Tibial nerve (tissue), 4 donors: ENCODE measurements around the gene ATOH8. TPM values are rescaled to one million over a fixed set of nuclear protein-coding genes. Genes with fewer than 3 reads are reported as not detected.

ENCODE experiments used
- DNase-seq, 2 donors: peaks; one replicate each; pipeline ENCODE4 v3.0.0-alpha.2; 2019; ENCODE audit warnings: low spot score in 2 of 2
- H3K27ac ChIP-seq, 4 donors: fragments of 200-600 bp; sonication (generic) in 3 of 4; one replicate each; pipeline ENCODE4 v1.5.1; 2017 to 2019; ENCODE audit warnings: mild to moderate bottlenecking in 1 of 4
- H3K27me3 ChIP-seq, 2 donors: fragments of 200-600 bp; sonication (generic) in 1 of 2; one replicate each; pipeline versions ENCODE4 v1.5.1 to v1.6.0; 2017 to 2019
- H3K36me3 ChIP-seq, 3 donors: fragments of 200-600 bp; sonication (generic); one replicate each; pipeline ENCODE4 v1.5.1; 2018 to 2019
- H3K4me1 ChIP-seq, 4 donors: fragments of 200-600 bp; sonication (generic) in 3 of 4; one replicate each; pipeline ENCODE4 v1.5.1; 2017 to 2019
- H3K4me3 ChIP-seq, 4 donors: fragments of 200-600 bp; sonication (generic) in 3 of 4; one replicate each; pipeline ENCODE4 v1.5.1; 2017 to 2019; ENCODE audit warnings: mild to moderate bottlenecking in 1 of 4, moderate library complexity in 1 of 4
- H3K9me3 ChIP-seq, 4 donors: fragments of 200-600 bp; sonication (generic) in 3 of 4; one replicate each; pipeline ENCODE4 v1.5.1; 2017 to 2019
- CTCF ChIP-seq, 5 experiments: fragments of 200-600 bp in 3 of 5; fragments of 450-650 bp in 2 of 5; sonication (generic) in 3 of 5; IDR thresholded peaks; one replicate each; pipeline ENCODE4 v1.5.1; 2016 to 2019; ENCODE audit warnings: antibody characterized with exemption in 5 of 5, mild to moderate bottlenecking in 3 of 5, moderate library complexity in 2 of 5
- EP300 ChIP-seq, 2 donors: sonication (generic); formaldehyde crosslinking; IDR thresholded peaks; one replicate each; pipeline ENCODE4 v1.6.1; 2017; ENCODE audit warnings: antibody characterized with exemption in 2 of 2, mild to moderate bottlenecking in 1 of 2
- POLR2A ChIP-seq, 2 donors: fragments of 450-650 bp; IDR thresholded peaks; one replicate each; pipeline ENCODE4 v1.6.1; 2017; ENCODE audit warnings: antibody characterized with exemption in 2 of 2, mild to moderate bottlenecking in 2 of 2, moderate library complexity in 2 of 2
- WGBS, 2 donors: methylation state at CpG; one replicate each; pipeline ENCODE4 v1.1.5; 2018; 5-methylcytosine and 5-hydroxymethylcytosine counted together
- total RNA-seq, 4 donors: library from RNA; depleted of rRNA; stranded (reverse); fragments of >200 nt; gene quantifications; one replicate each; pipeline ENCODE4 v1.1.0, GENCODE V29; 2016

ATOH8 gene
- total RNA-seq, 4 donors from 2014 or later: 98.0 to 170 (median 119) TPM

GRCh38 chr2:85812094-85812735, 58.4 kb downstream of the ATOH8 start:
- H3K36me3 ChIP-seq: no peaks in the 10 kb centered on the region
- H3K27me3 ChIP-seq: no peaks in the 10 kb centered on the region
- H3K9me3 ChIP-seq: no peaks in the 10 kb centered on the region
- no peak for DNase-seq
- peaks cover 0 to 40% (median 15%) of the 10 kb centered on the region in 4 donors for H3K4me1 ChIP-seq
- no peak overlapping the region for H3K4me3 ChIP-seq
- TF ChIP-seq POLR2A (IDR thresholded peaks at IDR 0.05): no peak
- TF ChIP-seq EP300 (IDR thresholded peaks at IDR 0.05): no peak
- 74 to 78% methylated on average over 10 of the region's 10 CpGs for WGBS, 2 donors
- H3K27ac ChIP-seq: peak overlapping the region in 1 of 4 donors; percentile 83

- Histone ChIP-seq H3K36me3 (no peaks in the 10 kb centered on the region), H3K4me1 (peaks cover 0 to 40% (median 15%) of the 10 kb centered on the region in 4 donors), H3K27ac (peak overlapping the region in 1 of 4 donors; percentile 57), H3K27me3 (no peaks in the 10 kb centered on the region), H3K4me3 (no peak overlapping the region), H3K9me3 (no peaks in the 10 kb centered on the region)
- TF ChIP-seq POLR2A (IDR thresholded peaks at IDR 0.05) (no peak), CTCF (IDR thresholded peaks at IDR 0.05) (no peak), EP300 (IDR thresholded peaks at IDR 0.05) (no peak)
- no peak for DNase-seq
- WGBS, 2 donors: 87 to 89% methylated on average over 7 of the region's 7 CpGs
Measured at GRCh38 chr2:85813211-85813981, 59.6 kb downstream of the ATOH8 start.

- peak overlapping the region in 1 of 4 donors; percentile 57 for H3K27ac ChIP-seq
- 27% methylated on average over 13 of the region's 13 CpGs for WGBS, 2 donors
- H3K36me3 ChIP-seq: no peaks in the 10 kb centered on the region
- H3K4me3 ChIP-seq: no peak overlapping the region
- H3K9me3 ChIP-seq: no peaks in the 10 kb centered on the region
- H3K4me1 ChIP-seq: peaks cover 0 to 40% (median 15%) of the 10 kb centered on the region in 4 donors
- no peaks in the 10 kb centered on the region for H3K27me3 ChIP-seq
- TF ChIP-seq CTCF (IDR thresholded peaks at IDR 0.05) (peak; percentile 91 to 98 (median 91)), EP300 (IDR thresholded peaks at IDR 0.05) (peak; percentile 37 to 38), POLR2A (IDR thresholded peaks at IDR 0.05) (no peak)
- DNase-seq: peak; percentile 95 to 98
Measured at GRCh38 chr2:85813982-85814801, 60.4 kb downstream of the ATOH8 start.

GRCh38 chr2:85814802-85815550, 61.2 kb downstream of the ATOH8 start:
- 77% methylated on average over 10 of the region's 10 CpGs for WGBS, 2 donors
- Histone ChIP-seq H3K4me1 (peaks cover 0 to 40% (median 15%) of the 10 kb centered on the region in 4 donors), H3K27ac (no peak overlapping the region), H3K36me3 (no peaks in the 10 kb centered on the region), H3K4me3 (no peak overlapping the region), H3K9me3 (no peaks in the 10 kb centered on the region), H3K27me3 (no peaks in the 10 kb centered on the region)
- DNase-seq: no peak
- no peak for TF ChIP-seq EP300 (IDR thresholded peaks at IDR 0.05)
- no peak for TF ChIP-seq POLR2A (IDR thresholded peaks at IDR 0.05)
- TF ChIP-seq CTCF (IDR thresholded peaks at IDR 0.05): no peak
